HCT116 (cell line): ENCODE data around the gene TRPM4.

Source experiments
- CBX3 ChIP-seq: IDR thresholded peaks from 2 replicates; pipeline ENCODE4 v1.6.1; 2012; ENCODE audit warnings: low read depth
- EZH2 ChIP-seq: fragments of 200-600 bp; sonication (generic); IDR thresholded peaks from 2 replicates; pipeline ENCODE4 v1.6.1; 2017; ENCODE audit warnings: antibody characterized with exemption, mixed run types
- POLR2A ChIP-seq: IDR thresholded peaks from 2 replicates; pipeline ENCODE4 v1.7.0; 2011; ENCODE audit warnings: borderline replicate concordance; ENCODE audit not compliant: insufficient read depth, insufficient read length; ENCODE audit errors: extremely low read depth
- POLR2AphosphoS5 ChIP-seq: IDR thresholded peaks from 2 replicates; pipeline ENCODE4 v1.6.1; 2011; ENCODE audit warnings: mild to moderate bottlenecking, low read depth, low read length, moderate library complexity
- SIN3A ChIP-seq: IDR thresholded peaks from 2 replicates; pipeline ENCODE4 v1.6.1; 2012; ENCODE audit warnings: low read depth
- SP1 ChIP-seq: IDR thresholded peaks from 2 replicates; pipeline ENCODE4 v1.6.1; 2012; ENCODE audit warnings: low read depth
- TCF7L2 ChIP-seq: IDR thresholded peaks from 2 replicates; pipeline ENCODE4 v1.7.0; 2011; ENCODE audit warnings: borderline replicate concordance, inconsistent platforms; ENCODE audit not compliant: insufficient read depth, insufficient read length; ENCODE audit errors: extremely low read depth
- YY1 ChIP-seq: IDR thresholded peaks from 2 replicates; pipeline ENCODE4 v1.6.1; 2011; ENCODE audit warnings: low read length, low read depth, moderate library complexity, mild to moderate bottlenecking; ENCODE audit not compliant: insufficient replicate concordance; ENCODE audit errors: extremely low read depth
- ZFX ChIP-seq: fragments of 450-650 bp; IDR thresholded peaks from 2 replicates; pipeline ENCODE4 v1.6.1; 2017
- ZNF274 ChIP-seq: fragments of 200-500 bp; sonication (Bioruptor generic); IDR thresholded peaks from 2 replicates; pipeline ENCODE4 v1.6.1; 2014; ENCODE audit warnings: mild to moderate bottlenecking, low read depth, low read length, inconsistent platforms
- TF ChIP-seq, protein P1 (sequence below): IDR thresholded peaks from 2 replicates; pipeline ENCODE4 v1.6.1; 2011; ENCODE audit warnings: mild to moderate bottlenecking, low read length, moderate library complexity; ENCODE audit not compliant: insufficient replicate concordance; ENCODE audit errors: extremely low read depth
- TF ChIP-seq, protein P2 (sequence below), 3 experiments: fragments of 200-600 bp in 1 of 3; sonication (generic) in 1 of 3; IDR thresholded peaks in 2 of 3; conservative IDR thresholded peaks in 1 of 3; 2 replicates each; pipeline ENCODE4 v1.5.1; 2012 to 2017; ENCODE audit warnings: low read depth in 2 of 3, low read length in 2 of 3, antibody characterized with exemption in 1 of 3, borderline replicate concordance in 1 of 3, control low read depth in 1 of 3, mild to moderate bottlenecking in 1 of 3, mixed read lengths in 1 of 3, mixed run types in 1 of 3, moderate library complexity in 1 of 3; ENCODE audit not compliant: insufficient read depth in 1 of 3
- TF ChIP-seq, protein P3 (sequence below): IDR thresholded peaks from 2 replicates; pipeline ENCODE4 v1.6.1; 2012; ENCODE audit warnings: low read depth
- TF ChIP-seq, protein P4 (sequence below): IDR thresholded peaks from 2 replicates; pipeline ENCODE4 v1.6.1; 2012

DNA sequence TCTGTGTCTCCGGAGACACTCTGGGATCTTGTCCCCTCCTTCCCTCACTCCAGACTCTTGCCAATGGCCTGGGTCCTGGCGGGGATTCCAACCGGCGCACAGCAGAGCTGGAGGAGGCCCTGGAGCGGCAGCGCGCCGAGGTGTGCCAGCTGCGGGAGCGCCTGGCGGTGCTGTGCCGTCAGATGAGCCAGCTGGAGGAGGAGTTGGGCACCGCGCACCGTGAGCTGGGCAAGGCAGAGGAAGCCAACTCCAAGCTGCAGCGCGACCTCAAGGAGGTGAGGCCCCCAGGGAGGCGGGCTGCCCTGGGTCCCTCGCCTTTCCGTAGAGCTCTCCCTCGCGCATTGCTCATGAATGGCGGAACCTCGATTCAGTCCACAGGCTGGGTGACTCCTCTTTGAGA is 27.3 kb upstream of the TRPM4 start:
- TF ChIP-seq SIN3A, result no peak
- no peak for TF ChIP-seq POLR2A
- TF ChIP-seq, protein P1, sequence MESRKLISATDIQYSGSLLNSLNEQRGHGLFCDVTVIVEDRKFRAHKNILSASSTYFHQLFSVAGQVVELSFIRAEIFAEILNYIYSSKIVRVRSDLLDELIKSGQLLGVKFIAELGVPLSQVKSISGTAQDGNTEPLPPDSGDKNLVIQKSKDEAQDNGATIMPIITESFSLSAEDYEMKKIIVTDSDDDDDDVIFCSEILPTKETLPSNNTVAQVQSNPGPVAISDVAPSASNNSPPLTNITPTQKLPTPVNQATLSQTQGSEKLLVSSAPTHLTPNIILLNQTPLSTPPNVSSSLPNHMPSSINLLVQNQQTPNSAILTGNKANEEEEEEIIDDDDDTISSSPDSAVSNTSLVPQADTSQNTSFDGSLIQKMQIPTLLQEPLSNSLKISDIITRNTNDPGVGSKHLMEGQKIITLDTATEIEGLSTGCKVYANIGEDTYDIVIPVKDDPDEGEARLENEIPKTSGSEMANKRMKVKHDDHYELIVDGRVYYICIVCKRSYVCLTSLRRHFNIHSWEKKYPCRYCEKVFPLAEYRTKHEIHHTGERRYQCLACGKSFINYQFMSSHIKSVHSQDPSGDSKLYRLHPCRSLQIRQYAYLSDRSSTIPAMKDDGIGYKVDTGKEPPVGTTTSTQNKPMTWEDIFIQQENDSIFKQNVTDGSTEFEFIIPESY, result no peak
- TF ChIP-seq, protein P2, sequence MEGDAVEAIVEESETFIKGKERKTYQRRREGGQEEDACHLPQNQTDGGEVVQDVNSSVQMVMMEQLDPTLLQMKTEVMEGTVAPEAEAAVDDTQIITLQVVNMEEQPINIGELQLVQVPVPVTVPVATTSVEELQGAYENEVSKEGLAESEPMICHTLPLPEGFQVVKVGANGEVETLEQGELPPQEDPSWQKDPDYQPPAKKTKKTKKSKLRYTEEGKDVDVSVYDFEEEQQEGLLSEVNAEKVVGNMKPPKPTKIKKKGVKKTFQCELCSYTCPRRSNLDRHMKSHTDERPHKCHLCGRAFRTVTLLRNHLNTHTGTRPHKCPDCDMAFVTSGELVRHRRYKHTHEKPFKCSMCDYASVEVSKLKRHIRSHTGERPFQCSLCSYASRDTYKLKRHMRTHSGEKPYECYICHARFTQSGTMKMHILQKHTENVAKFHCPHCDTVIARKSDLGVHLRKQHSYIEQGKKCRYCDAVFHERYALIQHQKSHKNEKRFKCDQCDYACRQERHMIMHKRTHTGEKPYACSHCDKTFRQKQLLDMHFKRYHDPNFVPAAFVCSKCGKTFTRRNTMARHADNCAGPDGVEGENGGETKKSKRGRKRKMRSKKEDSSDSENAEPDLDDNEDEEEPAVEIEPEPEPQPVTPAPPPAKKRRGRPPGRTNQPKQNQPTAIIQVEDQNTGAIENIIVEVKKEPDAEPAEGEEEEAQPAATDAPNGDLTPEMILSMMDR (IDR thresholded peaks at IDR 0.05 in 2 of 3, conservative IDR thresholded peaks at IDR 0.05 in 1 of 3; ENCODE audit: borderline replicate concordance in 1 of 3, insufficient read depth in 1 of 3, low read depth in 2 of 3, low read length in 2 of 3), result no peak
- TF ChIP-seq POLR2AphosphoS5, result no peak
- no peak for TF ChIP-seq ZNF274
- TF ChIP-seq EZH2, result no peak
- no peak for TF ChIP-seq TCF7L2
- TF ChIP-seq ZFX, result no peak
- TF ChIP-seq YY1, result no peak
- no peak for TF ChIP-seq CBX3
- TF ChIP-seq, protein P3, sequence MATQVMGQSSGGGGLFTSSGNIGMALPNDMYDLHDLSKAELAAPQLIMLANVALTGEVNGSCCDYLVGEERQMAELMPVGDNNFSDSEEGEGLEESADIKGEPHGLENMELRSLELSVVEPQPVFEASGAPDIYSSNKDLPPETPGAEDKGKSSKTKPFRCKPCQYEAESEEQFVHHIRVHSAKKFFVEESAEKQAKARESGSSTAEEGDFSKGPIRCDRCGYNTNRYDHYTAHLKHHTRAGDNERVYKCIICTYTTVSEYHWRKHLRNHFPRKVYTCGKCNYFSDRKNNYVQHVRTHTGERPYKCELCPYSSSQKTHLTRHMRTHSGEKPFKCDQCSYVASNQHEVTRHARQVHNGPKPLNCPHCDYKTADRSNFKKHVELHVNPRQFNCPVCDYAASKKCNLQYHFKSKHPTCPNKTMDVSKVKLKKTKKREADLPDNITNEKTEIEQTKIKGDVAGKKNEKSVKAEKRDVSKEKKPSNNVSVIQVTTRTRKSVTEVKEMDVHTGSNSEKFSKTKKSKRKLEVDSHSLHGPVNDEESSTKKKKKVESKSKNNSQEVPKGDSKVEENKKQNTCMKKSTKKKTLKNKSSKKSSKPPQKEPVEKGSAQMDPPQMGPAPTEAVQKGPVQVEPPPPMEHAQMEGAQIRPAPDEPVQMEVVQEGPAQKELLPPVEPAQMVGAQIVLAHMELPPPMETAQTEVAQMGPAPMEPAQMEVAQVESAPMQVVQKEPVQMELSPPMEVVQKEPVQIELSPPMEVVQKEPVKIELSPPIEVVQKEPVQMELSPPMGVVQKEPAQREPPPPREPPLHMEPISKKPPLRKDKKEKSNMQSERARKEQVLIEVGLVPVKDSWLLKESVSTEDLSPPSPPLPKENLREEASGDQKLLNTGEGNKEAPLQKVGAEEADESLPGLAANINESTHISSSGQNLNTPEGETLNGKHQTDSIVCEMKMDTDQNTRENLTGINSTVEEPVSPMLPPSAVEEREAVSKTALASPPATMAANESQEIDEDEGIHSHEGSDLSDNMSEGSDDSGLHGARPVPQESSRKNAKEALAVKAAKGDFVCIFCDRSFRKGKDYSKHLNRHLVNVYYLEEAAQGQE, result no peak
- TF ChIP-seq SP1, result no peak
- TF ChIP-seq, protein P4, sequence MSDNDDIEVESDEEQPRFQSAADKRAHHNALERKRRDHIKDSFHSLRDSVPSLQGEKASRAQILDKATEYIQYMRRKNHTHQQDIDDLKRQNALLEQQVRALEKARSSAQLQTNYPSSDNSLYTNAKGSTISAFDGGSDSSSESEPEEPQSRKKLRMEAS, result no peak
